Caco-2 (cell line): ENCODE measurements around the gene BCKDK. TPM values are rescaled to one million over a fixed set of nuclear protein-coding genes. Genes with fewer than 3 reads are reported as not detected.

Experiments
- BruUV-seq: library from RNA; stranded (reverse); fragments of 400-500 nt; replicated peaks from 2 replicates; lab custom pipeline; 2021; lab: Mats Ljungman, UMichigan
- CTCF ChIA-PET: fragments of 300-600 bp; sonication (Branson Sonifier 250); formaldehyde crosslinking; loops from one replicate; lab custom pipeline; 2022; ENCODE audit warnings: antibody characterized with exemption; lab: Charles Lee
- POLR2A ChIA-PET: fragments of 300-600 bp; sonication (Branson Sonifier 250); formaldehyde crosslinking; loops from one replicate; lab custom pipeline; 2022; ENCODE audit warnings: antibody characterized with exemption; lab: Charles Lee
- DNase-seq, 2 experiments: peaks; one replicate each; pipeline versions ENCODE4 v3.0.0 to v3.0.0-alpha.2; 2020 to 2022
- H3K27me3 ChIP-seq: replicated peaks from 2 replicates; pipeline ENCODE4 v1.6.0; 2011; ENCODE audit warnings: low read length; ENCODE audit not compliant: control insufficient read depth, insufficient read depth
- H3K36me3 ChIP-seq: 2 replicates; pipeline ENCODE4 v1.5.1; 2011; ENCODE audit warnings: low read length; ENCODE audit not compliant: control insufficient read depth, insufficient read depth
- H3K4me1 ChIP-seq: fragments of 250-450 bp; sonication (Bioruptor Pico); 2 replicates; pipeline ENCODE4 v1.5.1; 2020; ENCODE audit warnings: mild to moderate bottlenecking
- H3K4me3 ChIP-seq: 2 replicates; pipeline ENCODE4 v1.5.1; 2011; ENCODE audit warnings: low read depth, mild to moderate bottlenecking, control low read depth, low read length
- H3K9me3 ChIP-seq: fragments of 250-450 bp; sonication (Bioruptor Pico); 2 replicates; pipeline ENCODE4 v1.5.1; 2020; ENCODE audit warnings: mild to moderate bottlenecking, moderate library complexity
- H3K27ac Mint-ChIP-seq: one replicate; pipeline ENCODE4 v1.8.0; 2022; ENCODE audit warnings: mixed read lengths; ENCODE audit not compliant: unreplicated experiment
- H3K27me3 Mint-ChIP-seq: one replicate; pipeline ENCODE4 v1.8.0; 2022; ENCODE audit warnings: mixed read lengths; ENCODE audit not compliant: insufficient read depth, unreplicated experiment
- H3K36me3 Mint-ChIP-seq: one replicate; pipeline ENCODE4 v1.8.0; 2022; ENCODE audit warnings: mild to moderate bottlenecking, mixed read lengths; ENCODE audit not compliant: insufficient read depth, unreplicated experiment
- H3K4me1 Mint-ChIP-seq: one replicate; pipeline ENCODE4 v1.8.0; 2022; ENCODE audit warnings: low read depth, mixed read lengths; ENCODE audit not compliant: unreplicated experiment
- H3K4me3 Mint-ChIP-seq: one replicate; pipeline ENCODE4 v1.8.0; 2022; ENCODE audit warnings: mild to moderate bottlenecking, moderate library complexity, mixed read lengths; ENCODE audit not compliant: unreplicated experiment
- H3K9me3 Mint-ChIP-seq: one replicate; pipeline ENCODE4 v1.8.0; 2022; ENCODE audit warnings: mixed read lengths; ENCODE audit not compliant: unreplicated experiment
- intact Hi-C: fragments of 100-400 bp; cut with micrococcal nuclease; formaldehyde crosslinking; loops from one replicate; pipeline ENCODE4 v1.10.0; 2022; ENCODE audit not compliant: unreplicated experiment
- total RNA-seq: library from RNA; stranded (reverse); gene quantifications from 2 replicates; pipeline ENCODE4 v1.2.3, GENCODE V29; 2022
- TF ChIP-seq, protein P1 (sequence below), 2 experiments: fragments of 200-600 bp in 1 of 2; IDR thresholded peaks; 1 replicate in 1 of 2; 2 replicates in 1 of 2; pipeline versions ENCODE4 v1.5.1 to v1.8.0; 2011 to 2022; ENCODE audit warnings: antibody characterized with exemption in 1 of 2, control low read depth in 1 of 2, inconsistent platforms in 1 of 2, low read depth in 1 of 2, low read length in 1 of 2, mild to moderate bottlenecking in 1 of 2, moderate library complexity in 1 of 2; ENCODE audit not compliant: insufficient read depth in 1 of 2, severe bottlenecking in 1 of 2, unreplicated experiment in 1 of 2

Gene BCKDK
- total RNA-seq, 1 experiment from 2014 or later, result 34.1 TPM

DNA sequence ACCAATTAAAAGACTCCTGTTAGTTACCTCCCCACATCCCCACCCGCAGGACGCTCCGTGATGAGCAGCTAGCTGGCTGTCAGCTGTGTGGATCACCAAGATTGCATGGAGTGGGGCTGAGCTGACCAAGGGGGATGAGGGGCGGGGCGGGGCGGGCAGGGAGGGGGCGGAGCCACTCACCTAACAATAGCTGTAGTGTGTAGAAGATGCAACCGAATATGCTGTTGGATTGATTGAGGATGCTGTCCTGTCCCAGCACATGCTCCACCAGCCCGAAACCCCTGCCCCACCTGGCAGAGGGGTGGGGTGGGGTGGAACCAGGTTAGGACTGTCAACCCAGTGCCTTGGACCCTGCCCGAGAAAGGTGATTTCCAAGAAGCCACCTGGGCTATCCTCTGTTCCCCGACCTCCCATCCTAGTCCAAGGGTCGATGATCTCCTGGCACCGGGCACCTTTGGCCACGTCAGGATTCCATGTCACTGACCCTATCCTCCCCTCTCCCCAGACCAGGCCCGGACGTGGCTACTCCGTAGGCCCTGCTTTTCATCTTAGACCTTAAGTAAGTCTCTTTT, 15.0 kb upstream of the BCKDK start:
- Histone ChIP-seq H3K36me3 (no peaks in the 10 kb centered on the region; the same call in 1 of the 2 replicates), H3K4me1 (no peaks in the 10 kb centered on the region), H3K4me3 (peak overlapping the region; percentile 97), H3K27me3 (no peaks in the 10 kb centered on the region), H3K9me3 (no peaks in the 10 kb centered on the region)
- BruUV-seq, result no TSS peak
- ChIA-PET POLR2A (interaction anchor here (1.1 to 1.3 kb wide), 2 partner anchors 24 to 42 kb away, joined by 3 read pairs; partner anchors contain the start of genes KAT8 and PRSS8), CTCF (interaction anchor here (0.9 to 1.3 kb wide), 2 partner anchors 19 to 48 kb away, joined by 3 to 4 read pairs; partner anchors contain the start of genes ZNF646 and ZNF668)
- intact Hi-C loops, result no loop called here
- Mint-ChIP-seq H3K4me3 (peak overlapping the region; percentile 98), H3K4me1 (peaks cover 15% of the 10 kb centered on the region), H3K27me3 (no peaks in the 10 kb centered on the region), H3K36me3 (peaks cover 7% of the 10 kb centered on the region), H3K27ac (no peak overlapping the region), H3K9me3 (peaks cover 8% of the 10 kb centered on the region)
- TF ChIP-seq, protein P1, sequence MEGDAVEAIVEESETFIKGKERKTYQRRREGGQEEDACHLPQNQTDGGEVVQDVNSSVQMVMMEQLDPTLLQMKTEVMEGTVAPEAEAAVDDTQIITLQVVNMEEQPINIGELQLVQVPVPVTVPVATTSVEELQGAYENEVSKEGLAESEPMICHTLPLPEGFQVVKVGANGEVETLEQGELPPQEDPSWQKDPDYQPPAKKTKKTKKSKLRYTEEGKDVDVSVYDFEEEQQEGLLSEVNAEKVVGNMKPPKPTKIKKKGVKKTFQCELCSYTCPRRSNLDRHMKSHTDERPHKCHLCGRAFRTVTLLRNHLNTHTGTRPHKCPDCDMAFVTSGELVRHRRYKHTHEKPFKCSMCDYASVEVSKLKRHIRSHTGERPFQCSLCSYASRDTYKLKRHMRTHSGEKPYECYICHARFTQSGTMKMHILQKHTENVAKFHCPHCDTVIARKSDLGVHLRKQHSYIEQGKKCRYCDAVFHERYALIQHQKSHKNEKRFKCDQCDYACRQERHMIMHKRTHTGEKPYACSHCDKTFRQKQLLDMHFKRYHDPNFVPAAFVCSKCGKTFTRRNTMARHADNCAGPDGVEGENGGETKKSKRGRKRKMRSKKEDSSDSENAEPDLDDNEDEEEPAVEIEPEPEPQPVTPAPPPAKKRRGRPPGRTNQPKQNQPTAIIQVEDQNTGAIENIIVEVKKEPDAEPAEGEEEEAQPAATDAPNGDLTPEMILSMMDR (IDR thresholded peaks at IDR 0.05; ENCODE audit: insufficient read depth in 1 of 2, low read depth in 1 of 2, low read length in 1 of 2, severe bottlenecking in 1 of 2, unreplicated experiment in 1 of 2), result peak in 1 of 2 experiments; percentile 7
- peak; percentile 53 to 63 for DNase-seq

DNA sequence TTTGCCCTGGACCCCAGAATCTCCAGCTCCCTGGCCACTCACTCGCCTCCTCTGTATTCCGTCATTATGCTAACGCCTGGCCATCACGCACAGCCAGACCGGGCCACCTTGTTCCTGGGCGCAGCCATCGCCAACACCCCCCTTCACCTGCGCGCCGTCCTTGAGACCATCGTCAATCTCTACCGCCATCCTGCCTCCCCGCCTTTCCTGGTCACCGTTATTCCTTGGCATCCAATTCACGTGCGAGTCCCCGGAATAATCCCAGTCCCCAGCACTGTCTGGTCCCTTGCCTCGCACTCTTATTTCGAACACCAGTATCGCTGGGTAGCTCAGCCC, 14.1 kb upstream of the BCKDK start:
- no peaks in the 10 kb centered on the region for H3K9me3 ChIP-seq
- peak overlapping the region; percentile 97 for H3K4me3 ChIP-seq
- Mint-ChIP-seq H3K4me3 (peak overlapping the region; percentile 98), H3K4me1 (peaks cover 15% of the 10 kb centered on the region), H3K9me3 (peaks cover 8% of the 10 kb centered on the region), H3K36me3 (peaks cover 7% of the 10 kb centered on the region), H3K27ac (peak overlapping the region; percentile 92), H3K27me3 (no peaks in the 10 kb centered on the region)
- intact Hi-C loops, result no loop called here
- H3K36me3 ChIP-seq, result no peaks in the 10 kb centered on the region; the same call in 1 of the 2 replicates
- DNase-seq, result no peak
- H3K27me3 ChIP-seq, result no peaks in the 10 kb centered on the region
- BruUV-seq, result TSS peak; percentile 31
- TF ChIP-seq, protein P1 (IDR thresholded peaks at IDR 0.05; ENCODE audit: insufficient read depth in 1 of 2, low read depth in 1 of 2, low read length in 1 of 2, severe bottlenecking in 1 of 2, unreplicated experiment in 1 of 2), result no peak
- POLR2A ChIA-PET, result interaction anchor here (0.7 to 1.3 kb wide), 3 partner anchors 23 to 86 kb away, joined by 3 read pairs; partner anchors contain the start of genes FUS, KAT8 and PRSS8
- no peaks in the 10 kb centered on the region for H3K4me1 ChIP-seq
- CTCF ChIA-PET, result interaction anchor here (0.9 to 1.3 kb wide), 2 partner anchors 20 to 48 kb away, joined by 3 to 4 read pairs; partner anchors contain the start of genes ZNF646 and ZNF668

DNA sequence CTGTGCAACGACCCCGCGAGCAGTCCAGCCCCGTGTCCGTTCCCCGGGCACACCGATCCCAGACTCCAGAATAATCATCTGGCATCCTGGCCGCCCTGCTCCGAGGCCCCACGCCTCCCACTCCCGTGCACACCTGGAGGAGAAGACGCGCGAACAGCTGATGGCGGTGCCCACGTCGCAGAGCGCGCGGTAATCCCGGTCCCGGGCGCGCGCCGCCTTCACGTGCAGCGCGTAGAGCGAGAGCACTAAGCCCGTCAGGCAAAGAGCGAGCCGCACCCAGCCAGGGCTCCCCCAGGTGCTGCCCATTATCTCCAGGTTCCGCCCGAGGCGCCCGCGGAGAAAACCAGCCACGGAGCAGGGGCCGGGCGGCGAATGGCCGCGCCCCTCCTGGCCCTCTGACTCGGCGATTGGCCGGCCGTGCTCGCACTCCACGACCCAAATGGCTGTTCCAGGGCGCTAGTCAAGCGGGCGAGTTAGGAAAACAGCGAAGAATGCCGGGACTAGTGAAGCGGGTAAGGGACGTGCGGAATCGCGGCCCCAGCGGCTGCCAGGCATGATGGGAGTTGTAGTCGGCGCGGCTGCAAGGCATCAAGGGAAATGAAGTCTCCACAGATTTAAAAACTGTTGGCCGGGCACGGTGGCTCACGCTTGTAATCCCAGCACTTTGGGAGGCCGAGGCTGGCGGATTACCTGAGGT, 13.6 kb upstream of the BCKDK start, which contains the start of gene VKORC1:
Gene VKORC1 (minus strand): TSS at position 374 of the 697 bp plus-strand sequence. CDS start 68 bp downstream, at position 306.
- H3K36me3 ChIP-seq, result no peaks in the 10 kb centered on the region; the same call in 1 of the 2 replicates
- Mint-ChIP-seq H3K9me3 (peaks cover 8% of the 10 kb centered on the region), H3K27ac (peak within 1 kb of the TSS; percentile 92), H3K27me3 (no peaks in the 10 kb centered on the region), H3K36me3 (peaks cover 7% of the 10 kb centered on the region), H3K4me3 (peak within 1 kb of the TSS; percentile 98), H3K4me1 (peaks cover 15% of the 10 kb centered on the region)
- no TSS peak for BruUV-seq
- CTCF ChIA-PET, result interaction anchor here (0.9 to 1.3 kb wide), 2 partner anchors 20 to 47 kb away, joined by 3 to 4 read pairs; partner anchors contain the start of genes ZNF646 and ZNF668
- H3K4me1 ChIP-seq, result no peaks in the 10 kb centered on the region
- intact Hi-C loops, result loop anchor here (1.0 kb wide), 1 partner anchor 48 kb away; no protein-coding TSS in a partner anchor
- TF ChIP-seq, protein P1 (IDR thresholded peaks at IDR 0.05; ENCODE audit: insufficient read depth in 1 of 2, low read depth in 1 of 2, low read length in 1 of 2, severe bottlenecking in 1 of 2, unreplicated experiment in 1 of 2), result no peak
- no peaks in the 10 kb centered on the region for H3K9me3 ChIP-seq
- peak; percentile 96 to 97 for DNase-seq
- H3K27me3 ChIP-seq, result no peaks in the 10 kb centered on the region
- POLR2A ChIA-PET, result interaction anchor here (0.7 to 1.3 kb wide), 3 partner anchors 23 to 85 kb away, joined by 3 read pairs; partner anchors contain the start of genes FUS, KAT8 and PRSS8
- peak within 1 kb of the TSS; percentile 97 for H3K4me3 ChIP-seq
